ENCODE data around the gene HBS1L. TPM values are rescaled to one million over a fixed set of nuclear protein-coding genes. Genes with fewer than 3 reads are reported as not detected.

Gene HBS1L
- total and polyA plus RNA-seq, 2 of the 4 experiments (the other 2 are of a cell fraction) = 45.1 to 120 TPM

GRCh38 chr6:135018052-135018451 lies 36.6 kb downstream of the HBS1L start:
- H3K9me3 ChIP-seq (ENCODE audit: control insufficient read depth, insufficient read depth, low read length) = no peaks in the 10 kb centered on the region
- H3K27ac ChIP-seq (ENCODE audit: insufficient read depth, low read length) = no peak overlapping the region
- peaks cover 7% of the 10 kb centered on the region; the same call in 1 of the 2 replicates for H3K4me1 ChIP-seq (ENCODE audit: control insufficient read depth, insufficient read depth, low read length)
- no peak overlapping the region for H4K91ac ChIP-seq (ENCODE audit: insufficient read depth, low read depth, low read length)
- no peak overlapping the region for H2AK9ac ChIP-seq (replicated peaks; ENCODE audit: low read depth, low read length, poor library complexity)
- H3K9me1 ChIP-seq (ENCODE audit: insufficient read depth, low read length) = peaks cover 1% of the 10 kb centered on the region; the same call in 1 of the 2 replicates
- no peak for ATAC-seq (ENCODE audit: low read depth)
- ChIA-PET CTCF (no interaction called here), POLR2A (ENCODE audit: unreplicated experiment) (no interaction called here)
- no peaks in the 10 kb centered on the region for H4K20me1 ChIP-seq (ENCODE audit: insufficient read depth, low read length)
- H3K18ac ChIP-seq (ENCODE audit: low read depth, low read length) = no peak overlapping the region
- no peak overlapping the region for H3K56ac ChIP-seq (ENCODE audit: extremely low read depth, insufficient read depth, low read length)
- H3K36me3 ChIP-seq (ENCODE audit: control insufficient read depth, insufficient read depth, low read length) = no peaks in the 10 kb centered on the region
- H2BK5ac ChIP-seq (ENCODE audit: low read depth, low read length, poor library complexity, severe bottlenecking) = no peak overlapping the region
- H2BK20ac ChIP-seq (ENCODE audit: low read depth, low read length) = no peak overlapping the region
- no peak for DNase-seq
- no peak overlapping the region for H2BK15ac ChIP-seq (ENCODE audit: low read depth, low read length)
- peaks cover 2 to 27% of the 10 kb centered on the region in 2 experiments; a peak in 3 of 4 replicates for H3K79me1 ChIP-seq (ENCODE audit: low read depth in 1 of 2, low read length in 2 of 2)
- dilution Hi-C loops (cut with HindIII; ENCODE audit: low sequenced_read_pairs, unreplicated experiment) (no loop called here), in situ Hi-C loops (cut with MboI; ENCODE audit: low sequenced_read_pairs) (no loop called here), intact Hi-C loops (cut with micrococcal nuclease) (no loop called here)
- no peak overlapping the region for H4K5ac ChIP-seq (ENCODE audit: low read depth, low read length)
- no peak overlapping the region for H3K14ac ChIP-seq (replicated peaks; ENCODE audit: low read depth, low read length)
- no peak overlapping the region for H3K4me2 ChIP-seq (ENCODE audit: low read depth, low read length)
- H3K27me3 ChIP-seq (ENCODE audit: control insufficient read depth, insufficient read depth, low read length) = no peaks in the 10 kb centered on the region
- H3K9ac ChIP-seq (ENCODE audit: low read depth, low read length) = no peak overlapping the region
- no peak overlapping the region for H3K4ac ChIP-seq (ENCODE audit: low read depth, low read length)
- TF ChIP-seq MAZ (IDR thresholded peaks at IDR 0.05; ENCODE audit: borderline replicate concordance, low read depth, low read length) (no peak), CHD1 (IDR thresholded peaks at IDR 0.05; ENCODE audit: low read depth, low read length) (no peak), CEBPB (IDR thresholded peaks at IDR 0.05; ENCODE audit: low read depth, low read length) (no peak), MXI1 (IDR thresholded peaks at IDR 0.05; ENCODE audit: borderline replicate concordance, low read depth, low read length) (no peak), POLR2A (IDR thresholded peaks at IDR 0.05; ENCODE audit: low read depth, low read length) (no peak), RFX5 (IDR thresholded peaks at IDR 0.05; ENCODE audit: low read depth, low read length) (no peak), ELK1 (IDR thresholded peaks at IDR 0.05; ENCODE audit: borderline replicate concordance, low read depth, low read length) (no peak), SMC3 (IDR thresholded peaks at IDR 0.05; ENCODE audit: low read depth, low read length) (no peak), FOS (IDR thresholded peaks at IDR 0.05; ENCODE audit: low read depth, low read length) (no peak), RAD21 (IDR thresholded peaks at IDR 0.05; ENCODE audit: low read length) (no peak), NFE2L2 (IDR thresholded peaks at IDR 0.05; ENCODE audit: low read depth, low read length) (no peak), MAFK (IDR thresholded peaks at IDR 0.05; ENCODE audit: low read depth, low read length) (no peak), RCOR1 (IDR thresholded peaks at IDR 0.05; ENCODE audit: insufficient replicate concordance, low read length) (no peak), CTCF (conservative IDR thresholded peaks at IDR 0.05; ENCODE audit: low read depth, low read length) (no peak), BHLHE40 (IDR thresholded peaks at IDR 0.05; ENCODE audit: low read depth, low read length) (no peak), USF2 (IDR thresholded peaks at IDR 0.05; ENCODE audit: low read depth, low read length) (no peak)
- no CpG with 5 or more reads among the region's 2 CpGs for WGBS, 2 experiments (ENCODE audit: extremely low coverage in 2 of 2, insufficient read length in 1 of 2)
- H3K4me3 ChIP-seq (ENCODE audit: insufficient read depth, low read depth, low read length) = no peak overlapping the region
- no peak overlapping the region for H2AK5ac ChIP-seq (ENCODE audit: low read depth, low read length)
- H4K8ac ChIP-seq (ENCODE audit: low read depth in 2 of 2, low read length in 2 of 2) = no peak overlapping the region
- no peak overlapping the region for H2AFZ ChIP-seq (replicated peaks; ENCODE audit: low read length, poor library complexity)
- no TSS peak for BruUV-seq (replicated peaks)
- H2BK120ac ChIP-seq (ENCODE audit: low read depth, low read length) = no peak overlapping the region
- no peak overlapping the region for H3K23ac ChIP-seq (ENCODE audit: low read depth, low read length)

All from IMR-90 (cell line).